OCI-LY3 (cell line): ENCODE data around the gene MGAT4D.
"Not testable (repeated sequence)": the region's sequence is repeated elsewhere in the genome, so short reads cannot be mapped to it uniquely, and the experiment has no call there.

Experiments used
- H2AFZ ChIP-seq: fragments of 200-600, 300-600 bp; shearing (Covaris generic); 2 replicates; pipeline ENCODE4 v1.6.0; 2014; ENCODE audit warnings: antibody characterized with exemption, low read depth, low read length
- H3K27ac ChIP-seq: fragments of 200-600, 300-600 bp; sonication (generic); 2 replicates; pipeline ENCODE4 v1.5.1; 2014; ENCODE audit warnings: mild to moderate bottlenecking, low read length, moderate library complexity, mixed read lengths
- H3K27me3 ChIP-seq: fragments of 200-600, 300-600 bp; sonication (generic); 2 replicates; pipeline ENCODE4 v1.6.1; 2014; ENCODE audit warnings: low read depth, low read length, mixed read lengths
- H3K36me3 ChIP-seq: fragments of 200-600, 300-600 bp; sonication (generic); replicated peaks from 2 replicates; pipeline ENCODE3; 2014; ENCODE audit warnings: low read depth, low read length, mixed read lengths
- H3K4me1 ChIP-seq: fragments of 300-600, 200-600 bp; sonication (generic); 2 replicates; pipeline ENCODE4 v1.6.1; 2014; ENCODE audit warnings: low read length, mixed read lengths
- H3K4me2 ChIP-seq: fragments of 200-600, 300-600 bp; sonication (generic); 2 replicates; pipeline ENCODE4 v1.6.1; 2014; ENCODE audit warnings: low read length, mixed read lengths
- H3K4me3 ChIP-seq: fragments of 300-600, 200-600 bp; sonication (generic); 2 replicates; pipeline ENCODE4 v1.5.1; 2014; ENCODE audit warnings: antibody characterized with exemption, mild to moderate bottlenecking, low read length, moderate library complexity
- H3K79me2 ChIP-seq: fragments of 300-600, 200-600 bp; shearing (Covaris generic); 2 replicates; pipeline ENCODE4 v1.6.1; 2014; ENCODE audit warnings: mild to moderate bottlenecking, low read length, mixed read lengths
- H3K9ac ChIP-seq: fragments of 300-600, 200-600 bp; shearing (Covaris generic); 2 replicates; pipeline ENCODE4 v1.6.0; 2014; ENCODE audit warnings: mild to moderate bottlenecking, low read length, moderate library complexity
- H3K9me3 ChIP-seq: fragments of 200-600, 300-600 bp; shearing (Covaris generic); 2 replicates; pipeline ENCODE4 v1.6.1; 2014; ENCODE audit warnings: low read length, mixed read lengths; ENCODE audit not compliant: insufficient read depth
- H4K20me1 ChIP-seq: fragments of 200-600, 300-600 bp; sonication (generic); 2 replicates; pipeline ENCODE4 v1.6.1; 2016; ENCODE audit warnings: low read length, mixed read lengths; ENCODE audit not compliant: insufficient read depth
- EZH2phosphoT487 ChIP-seq: fragments of 200-600 bp; shearing (Covaris generic); IDR thresholded peaks from 2 replicates; pipeline ENCODE4 v1.6.1; 2018; ENCODE audit warnings: antibody characterized with exemption, mixed run types, low read depth
- TF ChIP-seq, protein P1 (sequence below): fragments of 200-600, 300-600 bp; sonication (generic); IDR thresholded peaks from 2 replicates; pipeline ENCODE4 v1.5.1; 2014; ENCODE audit warnings: antibody characterized with exemption, low read length, low read depth

The MGAT4D gene

DNA sequence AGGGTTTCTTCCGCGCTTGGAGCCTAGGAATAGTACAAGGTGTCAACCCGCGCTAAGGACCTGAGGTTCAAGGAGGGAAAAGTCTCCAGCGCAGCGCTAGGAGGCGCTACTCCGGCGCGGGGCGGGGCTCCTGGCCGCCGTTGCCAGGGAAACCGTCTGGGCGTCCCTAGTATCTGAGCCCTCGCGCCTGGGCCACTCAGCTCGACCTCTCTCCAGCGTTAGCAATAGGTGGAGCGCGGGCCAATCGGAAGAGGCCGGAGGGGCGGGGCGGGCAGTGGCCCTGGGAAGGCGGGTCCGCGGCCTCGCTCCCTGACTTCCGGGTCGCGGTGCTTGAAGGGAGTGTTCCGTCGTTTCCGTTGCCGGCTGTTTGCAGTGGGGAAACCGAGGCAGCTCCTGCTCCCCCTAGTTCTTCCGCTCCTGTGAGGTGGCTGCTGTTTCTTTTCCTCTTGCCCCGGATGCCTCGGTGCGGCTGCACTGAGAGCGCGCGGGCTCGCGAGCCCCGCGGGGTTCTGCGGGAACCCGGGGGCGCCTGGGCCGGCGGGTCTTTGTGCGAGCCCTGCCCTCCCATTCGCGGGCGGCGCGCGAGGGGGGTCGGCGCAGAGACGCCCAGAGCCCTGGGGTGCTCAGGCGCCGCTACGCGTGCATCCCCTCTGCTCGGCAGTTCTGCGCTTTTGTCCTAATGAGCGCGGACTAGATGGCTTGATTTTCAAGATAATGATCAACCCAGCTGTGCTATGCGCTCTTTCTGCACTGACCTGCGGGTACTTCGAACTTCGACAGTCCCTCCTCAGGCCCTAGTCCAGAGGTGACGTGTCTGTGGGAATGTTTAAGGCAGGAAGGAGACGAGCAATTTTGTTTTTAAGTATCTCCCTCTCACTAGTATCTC is 26.0 kb upstream of the MGAT4D start, which contains the start of gene ELMOD2:
ELMOD2 (plus strand) TSS at position 312 of the 886 bp plus-strand sequence. CDS start 1,261 bp downstream, outside the sequence.
- Histone ChIP-seq H3K4me1 (peaks cover 11% of the 10 kb centered on the region), H2AFZ (peak within 1 kb of the TSS; percentile 94), H3K27ac (peak within 1 kb of the TSS; percentile 17), H3K9me3 (no peaks in the 10 kb centered on the region), H3K9ac (peak within 1 kb of the TSS; percentile 72), H4K20me1 (no peaks in the 10 kb centered on the region), H3K27me3 (no peaks in the 10 kb centered on the region), H3K4me2 (peak within 1 kb of the TSS; percentile 90), H3K4me3 (peak within 1 kb of the TSS; percentile 82), H3K79me2 (peaks cover 11% of the 10 kb centered on the region), H3K36me3 (peaks cover 17% of the 10 kb centered on the region)
- TF ChIP-seq EZH2phosphoT487: no peak
- TF ChIP-seq, protein P1, sequence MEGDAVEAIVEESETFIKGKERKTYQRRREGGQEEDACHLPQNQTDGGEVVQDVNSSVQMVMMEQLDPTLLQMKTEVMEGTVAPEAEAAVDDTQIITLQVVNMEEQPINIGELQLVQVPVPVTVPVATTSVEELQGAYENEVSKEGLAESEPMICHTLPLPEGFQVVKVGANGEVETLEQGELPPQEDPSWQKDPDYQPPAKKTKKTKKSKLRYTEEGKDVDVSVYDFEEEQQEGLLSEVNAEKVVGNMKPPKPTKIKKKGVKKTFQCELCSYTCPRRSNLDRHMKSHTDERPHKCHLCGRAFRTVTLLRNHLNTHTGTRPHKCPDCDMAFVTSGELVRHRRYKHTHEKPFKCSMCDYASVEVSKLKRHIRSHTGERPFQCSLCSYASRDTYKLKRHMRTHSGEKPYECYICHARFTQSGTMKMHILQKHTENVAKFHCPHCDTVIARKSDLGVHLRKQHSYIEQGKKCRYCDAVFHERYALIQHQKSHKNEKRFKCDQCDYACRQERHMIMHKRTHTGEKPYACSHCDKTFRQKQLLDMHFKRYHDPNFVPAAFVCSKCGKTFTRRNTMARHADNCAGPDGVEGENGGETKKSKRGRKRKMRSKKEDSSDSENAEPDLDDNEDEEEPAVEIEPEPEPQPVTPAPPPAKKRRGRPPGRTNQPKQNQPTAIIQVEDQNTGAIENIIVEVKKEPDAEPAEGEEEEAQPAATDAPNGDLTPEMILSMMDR: peak; percentile 99

DNA sequence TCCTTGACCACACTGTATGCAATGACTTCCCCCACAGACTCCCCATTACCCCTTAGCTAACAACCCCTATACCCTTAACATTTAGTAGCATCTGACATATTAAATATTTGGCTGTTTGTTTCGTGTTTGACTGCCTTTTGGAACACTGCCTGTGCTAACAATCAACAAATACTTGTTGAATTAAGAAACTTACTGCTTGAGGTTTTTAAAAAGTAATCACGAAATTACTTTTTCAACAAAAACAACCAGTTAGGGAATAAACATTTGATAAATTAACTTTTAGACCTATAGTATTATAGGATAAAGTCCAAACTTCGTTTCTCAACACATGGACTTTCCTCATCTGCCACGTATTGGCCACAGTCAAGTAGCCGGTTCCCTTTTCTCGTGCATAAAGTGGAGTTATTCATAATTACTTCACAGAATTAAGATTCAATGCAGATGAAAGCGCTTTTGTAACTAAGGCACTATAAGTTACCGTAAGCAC is 25.3 kb upstream of the MGAT4D start:
- H4K20me1 ChIP-seq: no peaks in the 10 kb centered on the region
- TF ChIP-seq, protein P1: no peak
- no peak for TF ChIP-seq EZH2phosphoT487
- H3K36me3 ChIP-seq: peaks cover 14% of the 10 kb centered on the region
- peaks cover 11% of the 10 kb centered on the region for H3K4me1 ChIP-seq
- no peaks in the 10 kb centered on the region for H3K9me3 ChIP-seq
- peak overlapping the region; percentile 94 for H2AFZ ChIP-seq
- peak overlapping the region; percentile 76 for H3K4me2 ChIP-seq
- peaks cover 11% of the 10 kb centered on the region for H3K79me2 ChIP-seq
- no peak overlapping the region for H3K27ac ChIP-seq
- peak overlapping the region; percentile 82 for H3K4me3 ChIP-seq
- H3K27me3 ChIP-seq: no peaks in the 10 kb centered on the region
- H3K9ac ChIP-seq: peak overlapping the region; percentile 53

DNA sequence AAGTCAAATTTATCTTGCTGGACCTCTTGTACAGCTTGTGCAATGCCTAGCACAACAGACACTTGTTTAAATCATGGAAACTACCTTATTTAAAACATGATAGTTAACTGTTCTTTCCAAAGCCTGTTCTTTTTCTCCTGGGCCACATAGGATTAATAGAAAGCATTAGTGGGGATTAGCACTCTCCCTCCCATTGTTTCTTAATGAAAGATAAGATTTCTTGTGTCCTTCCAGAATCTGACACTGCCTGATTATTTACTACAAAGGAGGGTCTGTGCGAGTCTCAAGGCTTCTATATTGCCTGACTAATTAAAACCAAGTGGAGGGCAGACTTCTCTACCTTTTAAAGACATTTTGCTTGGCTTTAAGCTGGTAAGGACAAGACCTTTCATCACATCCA is 17.3 kb upstream of the MGAT4D start:
- no peaks in the 10 kb centered on the region for H3K36me3 ChIP-seq
- no peak overlapping the region for H2AFZ ChIP-seq
- no peak overlapping the region for H3K9ac ChIP-seq
- no peaks in the 10 kb centered on the region for H4K20me1 ChIP-seq
- no peak for TF ChIP-seq EZH2phosphoT487
- TF ChIP-seq, protein P1: no peak
- no peak overlapping the region for H3K4me3 ChIP-seq
- H3K27ac ChIP-seq: no peak overlapping the region
- no peak overlapping the region for H3K4me2 ChIP-seq
- 0 out of 2 replicates have a peak, but pooled peaks cover 5% of the 10 kb centered on the region for H3K27me3 ChIP-seq
- no peaks in the 10 kb centered on the region for H3K79me2 ChIP-seq
- no peaks in the 10 kb centered on the region for H3K9me3 ChIP-seq
- no peaks in the 10 kb centered on the region for H3K4me1 ChIP-seq

DNA sequence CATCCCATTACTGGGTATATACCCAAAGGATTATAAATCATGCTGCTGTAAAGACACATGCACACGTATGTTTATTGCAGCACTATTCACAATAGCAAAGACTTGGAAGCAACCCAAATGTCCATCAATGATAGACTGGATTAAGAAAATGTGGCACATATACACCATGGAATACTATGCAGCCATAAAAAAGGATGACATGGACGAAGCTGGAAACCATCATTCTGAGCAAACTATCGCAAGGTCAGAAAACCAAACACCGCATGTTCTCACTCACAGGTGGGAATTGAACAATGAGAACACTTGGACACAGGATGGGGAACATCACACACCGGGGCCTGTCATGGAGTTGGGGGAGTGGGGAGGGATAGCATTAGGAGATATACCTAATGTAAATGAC is 15.7 kb upstream of the MGAT4D start:
- not testable (repeated sequence) for H3K4me1 ChIP-seq, H3K27ac ChIP-seq, H3K27me3 ChIP-seq, H3K79me2 ChIP-seq, H3K36me3 ChIP-seq, H4K20me1 ChIP-seq, H2AFZ ChIP-seq, H3K9me3 ChIP-seq, H3K4me3 ChIP-seq, H3K4me2 ChIP-seq, H3K9ac ChIP-seq
